NCI-H524 treated with DMSO at 0.1 percent for 48 hours (cell line): ENCODE results near the gene LUZP1.

Experiments
- DNase-seq: peaks from one replicate; lab custom pipeline; 2025; lab: John Stamatoyannopoulos, UW

The LUZP1 gene

DNA sequence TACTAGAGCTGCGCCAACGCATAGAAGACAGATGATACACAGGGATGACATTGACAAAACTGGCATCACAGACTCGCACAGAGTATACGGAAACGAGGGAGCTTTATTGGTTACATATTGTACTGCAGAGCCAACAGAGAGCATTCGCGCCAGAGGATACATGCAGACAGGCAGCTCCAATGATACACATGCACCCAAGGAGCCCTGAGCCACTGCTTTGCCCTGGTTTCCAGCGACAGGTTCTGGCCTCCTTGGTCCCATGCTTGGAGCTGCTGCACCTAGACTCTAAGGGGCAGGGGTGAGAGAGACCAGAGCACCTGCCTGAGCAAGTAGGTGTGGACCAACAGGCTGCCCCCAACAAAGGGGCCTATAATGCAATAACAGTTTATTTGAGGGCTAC lies 83.8 kb downstream of the LUZP1 start:
- no peak for DNase-seq

DNA sequence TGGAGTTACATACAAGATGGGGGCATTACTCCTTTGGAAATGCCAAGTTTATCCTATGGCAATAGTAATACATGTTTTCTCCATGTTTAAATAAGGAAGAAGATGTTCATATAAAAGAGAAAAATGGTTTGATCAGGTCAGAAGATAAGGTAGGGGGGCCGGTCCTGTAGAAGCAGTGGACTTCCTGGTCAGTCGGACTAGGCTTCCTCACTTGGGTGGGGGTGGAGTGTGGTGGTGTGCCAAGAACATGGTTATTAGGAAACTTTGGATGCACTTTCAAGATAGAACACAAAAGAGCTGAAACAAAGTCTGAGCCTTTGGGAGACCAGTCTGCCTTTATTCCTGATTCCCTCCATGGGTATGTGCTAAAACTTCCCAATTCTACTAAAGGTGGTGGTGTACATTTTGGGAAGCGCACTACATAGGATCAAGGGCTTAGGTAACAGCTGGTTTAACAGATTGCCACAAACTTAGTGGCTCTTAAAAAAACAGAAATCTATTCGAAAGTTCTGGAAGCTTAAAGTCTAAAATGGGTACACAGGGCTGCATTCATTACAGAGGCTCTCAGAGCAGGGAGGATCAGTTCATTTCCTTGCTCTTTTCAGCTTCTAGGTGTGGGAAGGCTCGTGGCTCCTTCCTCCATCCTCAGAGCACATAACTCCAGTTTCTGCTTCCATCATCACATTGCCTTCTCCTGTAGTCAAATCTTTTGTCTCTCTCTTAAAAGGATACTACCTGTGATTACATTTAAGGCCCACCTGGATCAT lies 84.8 kb downstream of the LUZP1 start:
- no peak for DNase-seq

DNA sequence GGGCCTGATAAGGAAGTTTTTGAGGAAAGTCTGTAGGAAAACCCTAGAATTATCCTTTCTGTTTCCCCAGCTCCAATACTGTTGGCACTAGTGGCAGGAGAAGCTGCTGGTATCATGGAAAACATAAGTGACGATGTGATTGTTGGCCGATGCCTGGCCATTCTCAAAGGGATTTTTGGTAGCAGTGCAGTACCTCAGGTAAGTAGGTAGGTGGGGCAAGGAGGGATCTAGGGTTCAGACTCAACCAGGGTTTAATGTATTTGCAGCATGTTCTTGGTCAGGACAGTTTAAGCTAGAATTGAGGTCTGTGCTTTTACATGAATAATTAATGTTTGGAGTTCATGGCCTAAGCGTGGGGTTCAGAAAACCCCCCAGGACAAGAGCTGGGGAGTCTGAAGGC lies 87.3 kb downstream of the LUZP1 start:
- DNase-seq = no peak

DNA sequence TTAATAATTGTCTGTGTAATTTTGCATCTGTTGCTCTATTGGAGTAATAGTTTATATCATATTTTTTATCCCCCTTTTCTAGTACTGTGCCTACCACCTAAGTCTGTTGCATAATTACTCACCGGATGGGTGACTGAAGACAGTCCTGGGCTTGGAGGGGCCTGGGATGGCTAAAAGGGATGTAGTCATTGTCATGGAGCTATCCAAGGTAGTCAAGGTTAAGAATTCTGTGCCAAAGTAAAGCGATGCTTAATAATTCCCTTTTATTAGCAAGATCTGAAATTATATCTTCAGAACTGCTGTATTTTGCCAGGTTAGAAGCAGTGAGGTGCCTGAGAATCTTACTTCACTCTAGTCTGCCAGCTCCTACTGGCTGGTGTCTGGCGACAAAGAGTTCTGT lies 87.8 kb downstream of the LUZP1 start:
- DNase-seq = no peak

DNA sequence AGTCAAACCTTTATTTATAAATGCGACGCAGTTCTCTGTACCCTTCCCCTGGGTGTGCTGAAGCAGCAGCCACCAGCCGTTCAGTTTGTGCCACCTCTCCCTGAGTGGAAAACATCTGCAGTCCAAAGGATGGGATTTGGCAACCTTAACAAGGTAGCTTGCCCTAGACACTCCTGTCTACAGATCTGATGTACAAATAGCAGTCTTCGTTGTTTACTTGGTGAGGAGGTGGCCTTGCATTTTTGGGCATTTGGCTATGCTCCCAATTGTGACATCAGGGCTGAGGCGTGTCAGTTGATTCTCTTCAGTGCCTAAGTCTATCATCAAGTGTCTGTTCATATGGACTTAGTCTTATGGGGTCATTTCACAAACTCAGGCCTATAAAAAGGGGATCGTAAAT lies 89.6 kb downstream of the LUZP1 start:
- DNase-seq = no peak

DNA sequence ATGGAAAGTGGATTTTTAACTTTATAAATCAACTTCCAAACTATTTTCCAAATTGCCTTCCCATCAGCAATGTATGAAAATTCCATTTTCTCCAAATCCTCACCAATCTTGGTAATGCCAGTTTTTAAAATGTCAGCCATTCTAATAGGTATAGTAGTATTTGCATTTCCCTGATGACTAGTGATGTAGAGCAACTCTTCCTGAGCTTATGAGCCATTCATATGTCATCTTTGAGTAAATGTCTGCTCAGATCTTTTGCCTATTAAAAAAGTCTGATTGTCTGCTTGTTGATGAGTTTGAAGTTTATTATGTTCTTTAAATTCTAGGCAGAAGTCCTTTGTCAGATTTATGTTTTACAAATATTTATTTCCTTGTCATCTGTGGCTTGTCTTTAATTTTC lies 94.6 kb downstream of the LUZP1 start:
- no peak for DNase-seq

DNA sequence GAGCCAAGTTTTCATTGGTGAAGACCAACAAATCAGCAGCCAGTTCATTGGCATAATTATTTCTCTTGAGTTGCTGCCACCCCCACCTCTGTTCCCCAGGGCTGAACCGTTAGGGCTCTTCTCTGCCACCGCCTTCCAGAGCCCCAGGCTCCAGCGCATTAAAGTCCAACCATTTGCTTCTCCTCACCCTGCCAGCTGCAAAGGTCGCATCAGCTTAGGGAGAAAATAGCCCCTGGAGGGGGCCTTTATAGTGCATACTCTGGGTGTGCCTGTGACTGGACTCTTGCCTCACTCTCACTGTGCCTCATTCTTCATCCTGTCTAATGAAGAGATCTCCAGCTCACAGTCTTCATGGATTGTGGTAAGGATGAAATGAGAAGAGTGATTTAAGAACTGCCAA lies 99.0 kb downstream of the LUZP1 start:
- no peak for DNase-seq

DNA sequence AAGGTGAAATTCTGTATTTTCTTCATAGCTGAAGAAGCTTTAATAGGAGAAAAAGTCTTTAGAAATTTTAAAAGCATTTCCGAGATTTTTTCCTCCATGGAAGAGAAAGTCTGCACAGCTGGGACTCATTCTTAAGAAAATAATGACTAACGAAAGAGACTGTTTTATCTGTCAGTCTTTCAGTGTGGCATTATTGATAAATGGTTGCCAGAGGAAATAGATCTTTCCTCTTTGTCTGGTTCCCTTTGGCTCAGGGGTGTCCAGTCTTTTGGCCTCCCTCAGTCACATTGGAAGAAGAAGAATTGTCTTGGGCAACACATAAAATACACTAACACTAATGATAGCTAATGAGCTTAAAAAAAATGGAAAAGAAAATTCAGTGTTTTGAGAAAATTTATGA lies 99.5 kb downstream of the LUZP1 start:
- DNase-seq = no peak

DNA sequence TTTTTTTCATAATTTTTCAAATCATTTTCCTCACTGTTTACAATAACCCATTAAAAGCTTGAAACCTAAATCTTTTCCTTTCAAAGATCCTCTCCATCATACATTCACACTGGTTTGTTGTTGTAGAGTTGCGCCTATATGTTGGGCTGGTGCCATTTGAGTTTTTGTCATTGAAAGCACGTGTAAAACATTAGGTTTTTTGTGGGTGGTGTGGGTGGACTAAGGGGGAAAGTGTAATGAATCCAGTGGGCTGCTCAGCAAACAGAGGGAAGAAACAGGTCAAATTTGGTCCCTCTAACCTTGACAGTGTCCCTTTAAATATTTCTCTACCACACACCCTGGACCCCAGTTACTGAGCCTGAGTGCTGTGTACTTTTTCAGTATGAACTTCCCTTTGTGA lies 102.6 kb downstream of the LUZP1 start:
- no peak for DNase-seq

DNA sequence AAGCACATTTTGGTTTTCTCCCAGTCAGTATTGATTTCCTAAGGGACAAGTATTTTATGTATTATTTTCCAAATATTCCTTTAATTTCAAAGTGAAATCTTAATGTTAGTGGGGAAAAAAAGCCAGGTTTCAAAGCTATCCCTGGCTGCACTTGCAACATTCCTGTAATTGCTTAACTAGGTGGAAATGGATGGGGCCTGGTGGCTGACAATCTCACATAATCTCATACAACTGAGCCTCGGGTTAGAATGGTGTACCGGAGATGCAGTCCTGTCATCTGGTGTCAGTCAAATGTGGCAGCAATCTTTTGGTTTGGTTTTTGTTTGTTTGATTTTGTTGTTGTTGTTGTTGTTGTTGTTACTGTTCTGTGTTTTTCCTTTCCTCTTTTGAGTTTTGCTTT lies 103.3 kb downstream of the LUZP1 start:
- no peak for DNase-seq

DNA sequence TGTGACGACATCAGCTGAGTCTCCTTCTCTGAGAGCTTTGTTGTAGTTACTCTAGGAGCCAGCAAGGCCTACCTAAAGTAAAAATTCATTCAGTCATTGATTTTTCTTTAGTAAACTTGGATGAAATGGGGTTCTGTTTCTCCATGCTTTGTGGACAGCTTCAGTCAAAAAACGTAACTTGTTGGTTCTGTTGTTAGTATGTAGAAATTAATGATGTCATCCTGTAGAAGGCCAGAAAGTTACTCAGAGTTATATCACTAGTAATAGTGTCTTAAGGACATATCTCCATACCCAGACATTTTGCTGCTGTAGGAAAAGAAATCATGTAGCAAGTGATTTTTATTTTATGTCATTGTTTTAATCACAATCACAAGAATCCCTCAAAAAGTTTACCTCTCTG lies 106.4 kb downstream of the LUZP1 start:
- DNase-seq = no peak

DNA sequence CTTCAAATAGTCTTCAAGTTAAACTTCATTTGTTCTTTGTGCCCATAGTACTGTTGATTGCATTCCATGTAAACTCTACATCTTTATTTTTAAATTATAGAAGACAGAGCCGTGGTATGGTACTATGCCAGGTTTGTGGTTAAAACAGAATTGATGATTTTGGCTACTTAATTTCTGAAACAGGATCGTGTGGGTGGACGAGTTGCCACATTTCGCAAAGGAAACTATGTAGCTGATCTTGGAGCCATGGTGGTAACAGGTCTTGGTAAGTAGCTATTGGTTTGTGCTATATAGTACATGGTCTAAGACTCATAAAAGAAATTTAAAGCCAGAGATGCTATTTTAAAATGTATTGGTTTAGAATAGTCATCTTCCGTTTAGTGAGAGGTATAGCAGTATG lies 111.4 kb downstream of the LUZP1 start:
- no peak for DNase-seq

DNA sequence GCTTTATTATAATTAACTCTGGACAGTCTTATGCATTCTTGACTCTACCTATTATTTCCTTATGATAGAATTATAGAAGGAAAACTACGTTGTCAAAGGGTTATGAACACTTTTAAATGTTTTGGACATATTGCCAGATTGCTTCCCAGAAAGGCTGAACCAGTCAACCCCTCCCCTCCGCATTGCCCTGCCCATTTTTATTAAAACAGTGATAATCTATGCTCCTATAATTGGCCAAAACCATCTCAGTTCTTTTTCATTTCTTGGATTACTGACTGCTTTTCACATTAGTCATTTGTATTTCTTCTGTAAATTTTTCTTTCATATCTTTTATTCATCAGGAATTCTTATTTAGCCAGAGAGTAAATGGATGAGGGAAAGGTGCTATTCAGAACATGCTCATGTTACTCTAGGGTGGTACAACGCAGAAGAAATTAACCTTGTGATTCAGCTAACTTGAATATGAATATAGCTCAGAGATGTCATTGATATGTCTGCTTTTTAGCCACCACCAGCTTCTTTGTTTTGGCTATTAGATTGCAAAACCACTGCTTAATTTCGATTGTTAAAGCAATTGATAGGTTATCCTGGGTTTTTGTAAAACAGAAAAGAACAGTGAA lies 117.3 kb downstream of the LUZP1 start:
- DNase-seq = no peak

DNA sequence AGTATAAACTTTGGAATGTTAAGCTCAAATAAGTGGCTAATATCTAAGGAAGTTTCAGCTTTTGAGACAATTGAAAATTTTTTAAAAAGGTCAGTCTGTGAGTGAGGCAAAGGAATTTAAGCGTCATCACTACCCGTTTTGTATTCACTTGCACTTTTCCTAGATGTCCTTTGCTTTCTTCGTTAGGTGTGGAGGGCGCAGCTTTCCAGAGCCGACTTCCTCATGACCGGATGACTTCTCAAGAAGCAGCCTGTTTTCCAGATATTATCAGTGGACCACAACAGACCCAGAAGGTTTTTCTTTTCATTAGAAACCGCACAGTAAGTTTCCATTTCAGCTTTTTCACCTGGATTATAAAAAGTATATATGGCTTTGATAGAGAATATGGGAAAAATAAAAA lies 118.5 kb downstream of the LUZP1 start:
- DNase-seq = no peak

DNA sequence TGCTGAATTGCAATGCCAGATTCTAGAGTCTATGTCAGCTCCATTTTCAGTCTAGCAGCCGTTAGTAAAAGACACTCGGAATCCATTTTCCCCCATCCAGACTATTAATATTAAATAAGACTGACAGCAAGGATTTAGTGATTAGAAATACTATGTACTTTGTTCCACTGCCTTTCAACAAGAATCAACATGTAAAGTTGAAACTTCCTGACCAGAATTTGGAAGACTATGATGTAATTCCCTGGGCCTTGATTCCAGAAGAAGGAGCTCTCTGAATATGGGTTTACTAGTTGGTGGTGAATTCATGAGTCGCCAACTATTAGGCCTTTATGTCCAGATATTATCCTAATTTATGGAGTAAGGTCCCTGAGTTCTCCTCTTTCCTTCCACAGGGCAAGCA lies 124.6 kb downstream of the LUZP1 start:
- DNase-seq = no peak

DNA sequence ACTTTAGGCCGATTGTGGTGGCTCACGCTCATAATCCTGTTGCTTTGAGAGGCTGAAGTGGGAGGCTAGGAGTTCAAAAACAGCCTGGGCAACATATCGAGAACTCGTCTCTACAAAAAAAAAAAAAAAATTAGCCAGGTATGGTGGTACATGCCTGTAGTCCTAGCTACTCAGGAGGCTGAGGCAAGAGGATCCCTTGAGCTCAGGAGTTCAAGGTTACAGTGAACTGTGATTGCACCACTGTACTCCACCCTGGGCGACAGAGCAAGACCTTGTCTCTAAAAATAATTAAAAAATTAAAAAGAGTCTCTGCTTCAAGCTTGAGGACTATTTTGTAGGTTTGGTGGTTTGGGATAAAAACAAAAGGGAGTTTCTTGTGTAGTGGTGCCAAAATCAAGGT lies 128.1 kb downstream of the LUZP1 start:
- DNase-seq = no peak

DNA sequence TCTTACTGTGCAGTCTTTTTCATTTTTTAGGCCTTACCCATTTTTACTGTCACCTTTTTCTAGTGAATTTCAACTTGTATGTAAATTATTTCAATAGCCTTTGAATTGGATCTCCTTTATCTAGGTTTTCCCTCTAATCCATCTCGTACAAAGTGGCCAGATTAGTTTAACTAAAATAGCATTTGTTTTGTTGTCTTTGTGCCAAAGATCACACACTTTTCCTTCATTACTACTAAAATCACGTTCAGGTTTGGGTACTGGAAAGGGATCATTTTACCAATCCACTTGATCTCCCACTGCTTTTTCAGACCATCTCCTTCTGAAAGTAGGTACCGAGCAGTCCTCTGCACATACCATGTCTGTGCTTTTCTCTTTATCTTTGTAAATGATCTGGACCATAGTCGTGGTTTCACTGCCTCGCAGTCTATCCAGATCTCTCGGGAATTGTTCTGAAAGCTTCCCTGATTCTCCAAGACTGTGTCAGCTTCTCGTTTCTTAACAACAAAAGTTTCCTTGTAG lies 129.3 kb downstream of the LUZP1 start:
- no peak for DNase-seq

DNA sequence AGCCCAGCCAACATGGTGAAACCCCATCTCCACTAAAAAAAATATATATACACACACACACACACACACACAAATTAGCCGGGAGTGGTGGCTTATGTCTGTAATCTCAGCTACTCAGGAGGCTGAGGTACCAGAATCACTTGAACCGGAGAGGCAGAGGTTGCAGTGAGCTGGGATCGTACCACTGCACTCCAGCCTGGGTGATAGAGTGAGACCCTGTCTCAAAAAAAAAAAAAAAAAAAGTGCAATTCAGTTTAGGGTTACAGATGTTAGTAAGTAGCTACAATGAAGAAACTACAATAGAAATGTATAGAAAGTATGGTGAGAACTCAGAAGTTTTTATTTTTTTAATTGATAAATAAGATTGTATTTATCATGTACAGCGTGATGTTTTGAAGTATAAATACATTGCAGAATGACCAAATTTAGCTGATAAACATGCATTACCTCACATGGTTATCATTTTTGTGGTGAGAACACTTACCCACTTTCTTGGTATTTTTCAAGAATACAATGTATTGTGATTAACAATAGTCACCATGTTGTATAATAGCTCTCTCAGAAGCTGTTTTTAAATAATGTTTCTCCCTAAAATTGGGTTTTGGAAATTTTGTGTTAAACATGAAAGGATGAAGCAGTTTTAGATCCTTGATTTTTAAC lies 131.4 kb downstream of the LUZP1 start:
- DNase-seq = no peak

DNA sequence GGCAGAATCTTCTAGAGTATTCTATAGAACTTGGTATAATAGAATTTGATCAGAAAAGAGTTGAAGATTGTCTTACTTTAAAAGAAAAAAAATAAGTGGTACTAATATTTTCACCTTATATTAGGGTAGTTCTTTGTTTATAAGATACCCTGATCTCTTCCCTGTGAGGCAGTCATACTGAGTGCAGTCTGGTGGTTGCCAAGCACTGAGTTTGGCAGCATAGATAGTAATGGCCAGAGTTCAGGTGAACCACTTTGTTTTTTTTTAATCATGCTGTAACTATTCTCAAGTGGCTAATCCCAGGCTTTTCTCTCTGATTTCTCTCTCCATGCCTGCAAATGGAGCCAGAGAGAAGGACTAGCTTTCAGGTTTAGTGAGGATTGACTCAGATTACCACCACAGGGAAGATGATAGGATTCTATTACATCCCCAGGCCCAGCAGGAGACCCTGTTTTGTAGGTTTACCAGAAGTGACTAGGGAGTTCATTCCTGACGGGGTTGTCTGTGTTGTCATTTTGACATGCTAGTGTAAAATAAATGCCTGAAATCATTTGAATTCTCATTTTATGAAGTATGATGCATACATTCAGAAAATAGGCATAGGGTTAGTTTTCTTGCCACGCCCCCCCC lies 132.7 kb downstream of the LUZP1 start:
- DNase-seq = no peak
